Stimulated activated naive CD8-positive, alpha-beta T cell treated with anti-CD3 and anti-CD28 coated beads, Interleukin-15, Interleukin-2, amounts not matched to agents 100 ng/mL and 50 ng/mL, for 24 hours (primary cell): Measurements from ENCODE around the gene MDN1.
"Not testable (repeated sequence)": the region's sequence is repeated elsewhere in the genome, so short reads cannot be mapped to it uniquely, and the experiment has no call there.

ENCODE experiments used
- H3K27ac Mint-ChIP-seq: one replicate; pipeline ENCODE4 v1.8.0; 2021; ENCODE audit warnings: mild to moderate bottlenecking, mixed read lengths
- H3K27me3 Mint-ChIP-seq: one replicate; pipeline ENCODE4 v1.8.0; 2021; ENCODE audit warnings: mixed read lengths
- H3K36me3 Mint-ChIP-seq: one replicate; pipeline ENCODE4 v1.8.0; 2021; ENCODE audit warnings: low read depth, mixed read lengths
- H3K4me1 Mint-ChIP-seq: one replicate; pipeline ENCODE4 v1.8.0; 2021; ENCODE audit warnings: low read depth, mixed read lengths
- H3K4me3 Mint-ChIP-seq: one replicate; pipeline ENCODE4 v1.8.0; 2021; ENCODE audit warnings: mild to moderate bottlenecking, mixed read lengths
- H3K9me3 Mint-ChIP-seq: one replicate; pipeline ENCODE4 v1.8.0; 2021; ENCODE audit warnings: mixed read lengths

The MDN1 gene

DNA sequence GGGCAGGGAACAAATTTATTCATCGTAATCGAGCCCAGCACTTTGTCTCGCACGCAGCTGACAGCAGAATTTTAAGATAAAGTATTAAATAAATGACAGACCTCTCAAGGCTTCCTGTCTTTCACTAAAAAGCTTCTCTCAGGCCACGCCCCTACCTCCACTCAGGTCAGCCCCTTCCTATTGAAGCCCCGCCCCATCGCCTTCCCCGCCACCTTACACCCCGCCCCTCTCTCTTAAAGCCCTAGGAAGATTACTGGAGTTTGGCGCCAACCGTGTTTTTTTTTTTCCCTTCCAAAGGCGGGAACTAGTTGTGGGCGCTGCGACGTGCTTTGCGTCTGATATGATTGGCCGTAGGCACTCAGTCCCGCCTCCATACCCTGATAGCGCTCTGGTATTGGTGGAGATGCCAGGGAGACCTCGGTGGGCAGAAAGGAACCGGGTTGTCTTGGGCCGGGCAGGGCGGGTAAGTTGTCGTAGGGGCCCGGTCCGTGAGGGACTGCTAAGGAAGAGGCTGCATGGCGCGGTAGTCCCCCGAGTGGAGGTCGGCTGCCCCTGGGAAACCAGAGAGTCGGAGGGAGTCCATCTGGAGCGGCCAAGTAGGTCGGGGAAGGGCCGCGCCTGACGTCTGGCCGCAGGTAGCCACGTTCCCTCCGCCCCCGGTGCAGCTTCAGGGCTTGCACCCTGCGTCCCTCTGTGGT lies 10.0 kb upstream of the MDN1 start, which contains the start of gene CASP8AP2:
Gene CASP8AP2 (plus strand): TSS at position 409 of the 698 bp plus-strand sequence.
- Mint-ChIP-seq H3K27ac (peak within 1 kb of the TSS; percentile 93), H3K27me3 (no peaks in the 10 kb centered on the region), H3K36me3 (peaks cover 35% of the 10 kb centered on the region), H3K9me3 (no peaks in the 10 kb centered on the region), H3K4me3 (peak within 1 kb of the TSS; percentile 94), H3K4me1 (peaks cover 36% of the 10 kb centered on the region)

- peaks cover 35% of the 10 kb centered on the region for H3K36me3 Mint-ChIP-seq
These were observed 9.4 kb upstream of the MDN1 start for GRCh38 chr6:89828988-89829471.

DNA sequence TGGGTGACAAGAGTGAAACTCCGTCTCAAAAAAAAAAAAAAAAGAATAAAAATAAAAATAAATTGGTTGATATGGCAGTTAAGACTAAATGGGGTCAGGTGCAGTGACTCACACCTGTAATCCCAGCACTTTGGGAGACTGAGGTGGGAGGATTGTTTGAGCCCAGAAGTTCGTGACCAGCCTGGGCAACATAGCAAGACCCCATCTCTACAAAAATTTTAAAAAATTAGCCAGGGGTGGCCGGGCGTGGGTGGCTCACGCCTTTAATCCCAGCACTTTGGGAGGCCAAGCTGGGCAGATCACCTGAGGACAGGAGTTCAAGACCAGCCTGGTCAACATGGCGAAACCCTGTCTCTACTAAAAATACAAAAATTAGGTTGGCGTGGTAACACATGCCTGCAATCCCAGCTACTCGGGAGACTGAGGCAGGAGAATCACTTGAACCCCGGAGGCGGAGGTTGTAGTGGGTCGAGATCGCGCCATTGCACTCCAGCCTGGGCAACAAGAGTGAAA lies 8.9 kb upstream of the MDN1 start:
- not testable (repeated sequence) for H3K9me3 Mint-ChIP-seq, H3K27me3 Mint-ChIP-seq
- H3K4me1 Mint-ChIP-seq: peaks cover 28% of the 10 kb centered on the region
- H3K27ac Mint-ChIP-seq: peak overlapping the region; percentile 93
- peak overlapping the region; percentile 94 for H3K4me3 Mint-ChIP-seq
- peaks cover 32% of the 10 kb centered on the region for H3K36me3 Mint-ChIP-seq

More at GRCh38 chr6:89828988-89829471, 9.4 kb upstream of the MDN1 start:
- Mint-ChIP-seq H3K4me1 (peaks cover 32% of the 10 kb centered on the region), H3K9me3 (no peaks in the 10 kb centered on the region), H3K27ac (peak overlapping the region; percentile 93), H3K4me3 (peak overlapping the region; percentile 94), H3K27me3 (no peaks in the 10 kb centered on the region)

- Mint-ChIP-seq H3K27me3 (no peaks in the 10 kb centered on the region), H3K27ac (no peak overlapping the region), H3K36me3 (peaks cover 9% of the 10 kb centered on the region), H3K4me3 (no peak overlapping the region), H3K4me1 (peaks cover 9% of the 10 kb centered on the region), H3K9me3 (no peaks in the 10 kb centered on the region)
These were observed 6.5 kb upstream of the MDN1 start for GRCh38 chr6:89826029-89826528.

- peaks cover 41% of the 10 kb centered on the region for H3K4me1 Mint-ChIP-seq
- H3K36me3 Mint-ChIP-seq: peaks cover 20% of the 10 kb centered on the region
- H3K4me3 Mint-ChIP-seq: peak overlapping the region; percentile 93
- peak overlapping the region; percentile 98 for H3K27ac Mint-ChIP-seq
- no peaks in the 10 kb centered on the region for H3K27me3 Mint-ChIP-seq
- no peaks in the 10 kb centered on the region for H3K9me3 Mint-ChIP-seq
These were observed 638 bp downstream of the MDN1 start for GRCh38 chr6:89818977-89819335.

GRCh38 chr6:89817481-89817880 lies 2.1 kb downstream of the MDN1 start:
- Mint-ChIP-seq H3K36me3 (peaks cover 21% of the 10 kb centered on the region), H3K4me1 (peaks cover 42% of the 10 kb centered on the region), H3K27me3 (no peaks in the 10 kb centered on the region), H3K9me3 (no peaks in the 10 kb centered on the region), H3K4me3 (peak overlapping the region; percentile 93), H3K27ac (no peak overlapping the region)

DNA sequence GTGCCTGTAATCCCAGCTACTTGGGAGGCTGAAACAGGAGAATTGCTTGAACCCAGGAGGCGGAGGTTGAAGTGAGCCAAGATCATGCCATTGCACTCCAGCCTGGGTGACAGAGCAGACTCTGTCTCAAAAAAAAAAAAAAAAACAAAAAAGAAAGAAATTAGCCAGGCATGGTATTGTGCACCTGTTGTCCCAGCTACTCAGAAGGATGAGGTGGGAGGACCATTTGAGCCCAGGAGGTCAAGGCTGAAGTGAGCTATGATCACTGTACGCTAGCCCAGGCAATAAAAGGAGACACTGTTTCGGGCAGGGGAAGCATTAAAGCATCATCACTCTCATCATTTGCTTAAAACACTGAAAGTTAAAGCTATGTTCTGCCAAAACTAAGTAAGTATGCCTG lies 6.2 kb downstream of the MDN1 start:
- H3K27ac Mint-ChIP-seq, H3K4me3 Mint-ChIP-seq, H3K27me3 Mint-ChIP-seq, H3K9me3 Mint-ChIP-seq: not testable (repeated sequence)
- Mint-ChIP-seq H3K36me3 (peaks cover 22% of the 10 kb centered on the region), H3K4me1 (peaks cover 35% of the 10 kb centered on the region)

GRCh38 chr6:89807581-89807980 lies 12.0 kb downstream of the MDN1 start:
- Mint-ChIP-seq H3K27ac (no peak overlapping the region), H3K4me1 (peaks cover 14% of the 10 kb centered on the region), H3K9me3 (no peaks in the 10 kb centered on the region), H3K36me3 (peaks cover 23% of the 10 kb centered on the region), H3K4me3 (no peak overlapping the region), H3K27me3 (no peaks in the 10 kb centered on the region)

GRCh38 chr6:89805814-89806371 lies 13.7 kb downstream of the MDN1 start:
- H3K27ac Mint-ChIP-seq: no peak overlapping the region

DNA sequence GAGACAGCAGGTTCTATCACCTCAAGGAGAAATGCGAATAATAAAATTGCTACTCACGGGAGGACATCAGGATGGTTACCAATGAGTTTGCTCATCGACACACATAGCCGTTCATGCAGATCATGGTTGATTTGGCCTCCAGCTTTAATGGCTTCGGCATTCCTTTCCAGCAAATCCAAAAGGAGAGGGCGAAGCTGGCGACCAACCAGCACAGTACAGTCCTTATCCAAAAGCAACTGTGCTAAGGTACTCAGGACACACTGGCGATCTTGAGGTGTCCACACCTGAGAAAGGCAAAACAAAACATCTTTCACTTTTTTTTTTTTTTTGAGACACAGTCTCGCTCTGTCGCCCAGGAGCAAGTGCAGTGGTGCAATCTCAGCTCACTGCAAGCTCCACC lies 16.3 kb downstream of the MDN1 start:
- Mint-ChIP-seq H3K36me3 (peaks cover 48% of the 10 kb centered on the region), H3K27me3 (no peaks in the 10 kb centered on the region)

More at GRCh38 chr6:89805814-89806371, 13.7 kb downstream of the MDN1 start:
- Mint-ChIP-seq H3K36me3 (peaks cover 35% of the 10 kb centered on the region), H3K4me3 (no peak overlapping the region), H3K4me1 (peaks cover 11% of the 10 kb centered on the region), H3K9me3 (no peaks in the 10 kb centered on the region), H3K27me3 (no peaks in the 10 kb centered on the region)

DNA sequence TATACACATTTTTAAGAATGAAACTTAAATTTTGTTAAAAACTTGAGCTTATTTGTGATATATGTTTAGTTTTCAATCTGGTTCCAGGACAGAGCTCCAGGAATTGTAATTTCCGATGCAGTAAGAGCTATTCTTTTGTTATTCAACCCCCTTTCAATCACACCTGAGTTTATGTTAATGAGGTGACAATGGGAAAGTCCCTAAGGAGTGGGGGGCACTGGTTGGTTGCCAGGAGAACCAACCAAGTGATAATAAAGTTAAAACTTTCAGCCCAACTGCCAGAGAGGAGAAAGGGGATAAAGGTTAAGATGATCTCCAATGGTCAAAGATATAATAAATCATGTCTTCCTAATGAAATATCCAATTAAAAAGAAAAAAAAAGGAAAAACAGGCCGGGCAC lies 19.8 kb downstream of the MDN1 start:
- Mint-ChIP-seq H3K4me1 (peaks cover 20% of the 10 kb centered on the region), H3K27me3 (no peaks in the 10 kb centered on the region), H3K27ac (peak overlapping the region; percentile 40), H3K36me3 (peaks cover 60% of the 10 kb centered on the region), H3K9me3 (no peaks in the 10 kb centered on the region), H3K4me3 (no peak overlapping the region)

More for the DNA sequence above, 16.3 kb downstream of the MDN1 start:
- H3K27ac Mint-ChIP-seq: no peak overlapping the region
- H3K4me3 Mint-ChIP-seq: no peak overlapping the region
- H3K4me1 Mint-ChIP-seq: peaks cover 11% of the 10 kb centered on the region
- H3K9me3 Mint-ChIP-seq: no peaks in the 10 kb centered on the region

DNA sequence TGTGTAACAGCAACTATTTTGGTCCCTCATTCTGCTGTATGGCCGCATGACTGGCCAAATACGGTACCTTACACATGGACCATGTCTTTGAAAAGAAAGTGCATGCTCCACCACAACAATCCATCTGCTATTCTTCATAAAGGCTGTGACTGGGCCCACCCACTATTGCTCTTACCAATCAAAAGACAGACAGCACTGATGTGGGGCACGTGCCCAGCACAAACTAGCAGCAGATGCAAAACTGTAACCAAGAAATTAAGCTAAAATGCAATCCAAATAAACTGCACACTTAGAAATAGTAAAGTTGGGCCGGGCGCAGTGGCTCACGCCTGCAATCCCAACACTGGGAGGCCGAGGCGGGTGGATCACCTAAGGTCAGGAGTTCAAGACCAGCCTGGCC lies 20.5 kb downstream of the MDN1 start:
- no peaks in the 10 kb centered on the region for H3K27me3 Mint-ChIP-seq
- no peak overlapping the region for H3K27ac Mint-ChIP-seq
- peaks cover 27% of the 10 kb centered on the region for H3K4me1 Mint-ChIP-seq
- peaks cover 65% of the 10 kb centered on the region for H3K36me3 Mint-ChIP-seq
- no peak overlapping the region for H3K4me3 Mint-ChIP-seq
- H3K9me3 Mint-ChIP-seq: no peaks in the 10 kb centered on the region

- no peak overlapping the region for H3K4me3 Mint-ChIP-seq
- H3K27me3 Mint-ChIP-seq: no peaks in the 10 kb centered on the region
- H3K9me3 Mint-ChIP-seq: no peaks in the 10 kb centered on the region
- H3K4me1 Mint-ChIP-seq: peaks cover 40% of the 10 kb centered on the region
- no peak overlapping the region for H3K27ac Mint-ChIP-seq
- H3K36me3 Mint-ChIP-seq: peaks cover 70% of the 10 kb centered on the region
These were observed 22.3 kb downstream of the MDN1 start for GRCh38 chr6:89797317-89797716.

DNA sequence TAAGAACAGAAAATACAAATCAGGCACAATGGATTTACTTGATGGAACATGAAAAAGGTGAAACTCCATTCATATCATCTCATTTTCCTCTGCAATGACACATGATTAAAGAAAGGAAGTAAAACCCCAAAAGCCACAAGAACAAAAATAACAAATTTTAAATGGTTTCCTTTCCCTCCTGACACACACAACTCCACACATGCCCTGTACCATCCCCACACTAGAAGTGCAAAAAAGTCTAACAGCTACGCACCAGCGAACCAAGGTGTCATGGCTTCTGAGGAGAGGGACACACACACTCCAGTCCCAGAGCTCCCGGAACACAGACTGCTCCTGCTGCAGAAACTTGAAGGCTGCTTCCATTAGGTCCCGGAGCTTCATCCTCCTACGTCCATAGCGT lies 25.3 kb downstream of the MDN1 start:
- H3K27ac Mint-ChIP-seq: peak overlapping the region; percentile 86
- peak overlapping the region; percentile 23 for H3K4me3 Mint-ChIP-seq
- no peaks in the 10 kb centered on the region for H3K9me3 Mint-ChIP-seq
- H3K36me3 Mint-ChIP-seq: peaks cover 62% of the 10 kb centered on the region
- peaks cover 31% of the 10 kb centered on the region for H3K4me1 Mint-ChIP-seq
- no peaks in the 10 kb centered on the region for H3K27me3 Mint-ChIP-seq

DNA sequence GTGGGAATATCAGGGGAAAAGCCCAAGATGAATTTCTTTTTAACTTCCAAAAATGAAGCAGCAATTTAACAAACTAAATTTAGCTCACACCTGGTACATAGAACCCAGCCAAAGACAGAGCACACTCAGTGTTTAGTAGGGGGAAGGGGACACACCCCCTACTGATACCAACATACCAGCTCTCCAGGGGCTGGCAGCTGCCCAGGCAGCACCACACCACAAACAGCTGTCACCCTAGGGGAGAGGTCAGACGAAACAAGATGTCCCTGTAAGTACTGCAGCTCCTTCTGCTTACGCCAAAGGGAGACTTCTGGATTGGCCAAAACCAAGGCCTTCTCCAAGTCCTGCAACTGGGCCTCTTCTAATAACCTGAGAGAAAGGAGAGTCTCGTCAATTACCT lies 26.0 kb downstream of the MDN1 start:
- Mint-ChIP-seq H3K27ac (peak overlapping the region; percentile 86), H3K27me3 (no peaks in the 10 kb centered on the region), H3K9me3 (no peaks in the 10 kb centered on the region), H3K4me1 (peaks cover 31% of the 10 kb centered on the region), H3K4me3 (no peak overlapping the region), H3K36me3 (peaks cover 61% of the 10 kb centered on the region)
